Measurements from ENCODE around the gene C10orf90. TPM values are rescaled to one million over a fixed set of nuclear protein-coding genes. Genes with fewer than 3 reads are reported as not detected.

The C10orf90 gene
- total RNA-seq, 1 donor = not detected

DNA sequence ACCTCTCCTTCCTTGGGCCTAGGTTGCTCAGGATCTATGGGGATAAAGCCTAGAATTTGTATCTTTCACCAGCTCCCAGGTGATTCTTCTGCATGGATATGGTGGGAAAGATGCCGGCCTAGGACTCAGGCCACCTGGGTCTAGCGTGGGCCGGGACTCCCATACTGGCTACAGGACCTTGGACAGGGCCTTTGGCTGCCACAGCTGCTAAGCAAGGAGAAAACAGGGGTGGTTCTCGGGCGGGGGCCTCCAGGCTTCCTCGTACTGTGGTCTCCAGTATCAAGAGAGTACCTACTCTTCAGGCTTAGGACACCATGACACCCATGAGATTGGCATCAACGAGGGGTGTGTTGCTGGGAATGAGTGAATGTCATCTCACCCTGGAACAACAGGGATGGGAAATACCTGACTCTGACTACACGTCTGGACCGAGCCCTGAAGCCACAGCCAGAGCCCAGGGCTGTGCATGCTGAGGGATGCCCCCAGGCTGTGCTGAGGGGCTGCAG is 161.9 kb downstream of the C10orf90 start:
- H3K4me3 ChIP-seq (ENCODE audit: low read depth, low read length) = no peak overlapping the region
- no peak for DNase-seq (ENCODE audit: low read depth)
- TF ChIP-seq, protein P1, sequence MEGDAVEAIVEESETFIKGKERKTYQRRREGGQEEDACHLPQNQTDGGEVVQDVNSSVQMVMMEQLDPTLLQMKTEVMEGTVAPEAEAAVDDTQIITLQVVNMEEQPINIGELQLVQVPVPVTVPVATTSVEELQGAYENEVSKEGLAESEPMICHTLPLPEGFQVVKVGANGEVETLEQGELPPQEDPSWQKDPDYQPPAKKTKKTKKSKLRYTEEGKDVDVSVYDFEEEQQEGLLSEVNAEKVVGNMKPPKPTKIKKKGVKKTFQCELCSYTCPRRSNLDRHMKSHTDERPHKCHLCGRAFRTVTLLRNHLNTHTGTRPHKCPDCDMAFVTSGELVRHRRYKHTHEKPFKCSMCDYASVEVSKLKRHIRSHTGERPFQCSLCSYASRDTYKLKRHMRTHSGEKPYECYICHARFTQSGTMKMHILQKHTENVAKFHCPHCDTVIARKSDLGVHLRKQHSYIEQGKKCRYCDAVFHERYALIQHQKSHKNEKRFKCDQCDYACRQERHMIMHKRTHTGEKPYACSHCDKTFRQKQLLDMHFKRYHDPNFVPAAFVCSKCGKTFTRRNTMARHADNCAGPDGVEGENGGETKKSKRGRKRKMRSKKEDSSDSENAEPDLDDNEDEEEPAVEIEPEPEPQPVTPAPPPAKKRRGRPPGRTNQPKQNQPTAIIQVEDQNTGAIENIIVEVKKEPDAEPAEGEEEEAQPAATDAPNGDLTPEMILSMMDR (IDR thresholded peaks at IDR 0.05; ENCODE audit: insufficient read depth, low read depth, low read length) = no peak

DNA sequence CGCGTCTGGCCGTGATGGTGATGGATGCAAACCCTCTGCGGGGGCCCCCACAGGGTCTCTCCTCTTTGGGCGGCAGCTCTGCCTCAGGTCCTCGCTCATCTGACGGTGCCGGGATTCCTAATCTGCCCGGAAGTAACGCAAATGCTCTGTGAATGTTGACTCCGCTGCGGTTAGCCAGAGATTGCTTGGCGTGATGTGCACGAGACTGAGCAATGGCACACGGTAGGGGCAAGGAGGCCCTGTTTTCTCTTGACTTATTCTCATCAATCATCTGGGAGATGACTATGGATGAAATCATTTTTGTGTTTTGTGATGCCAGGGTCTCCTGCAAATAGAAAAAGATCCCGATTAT is 165.8 kb downstream of the C10orf90 start:
- no peak for DNase-seq (ENCODE audit: low read depth)
- no peak overlapping the region for H3K4me3 ChIP-seq (ENCODE audit: low read depth, low read length)
- TF ChIP-seq, protein P1 (IDR thresholded peaks at IDR 0.05; ENCODE audit: insufficient read depth, low read depth, low read length) = no peak

DNA sequence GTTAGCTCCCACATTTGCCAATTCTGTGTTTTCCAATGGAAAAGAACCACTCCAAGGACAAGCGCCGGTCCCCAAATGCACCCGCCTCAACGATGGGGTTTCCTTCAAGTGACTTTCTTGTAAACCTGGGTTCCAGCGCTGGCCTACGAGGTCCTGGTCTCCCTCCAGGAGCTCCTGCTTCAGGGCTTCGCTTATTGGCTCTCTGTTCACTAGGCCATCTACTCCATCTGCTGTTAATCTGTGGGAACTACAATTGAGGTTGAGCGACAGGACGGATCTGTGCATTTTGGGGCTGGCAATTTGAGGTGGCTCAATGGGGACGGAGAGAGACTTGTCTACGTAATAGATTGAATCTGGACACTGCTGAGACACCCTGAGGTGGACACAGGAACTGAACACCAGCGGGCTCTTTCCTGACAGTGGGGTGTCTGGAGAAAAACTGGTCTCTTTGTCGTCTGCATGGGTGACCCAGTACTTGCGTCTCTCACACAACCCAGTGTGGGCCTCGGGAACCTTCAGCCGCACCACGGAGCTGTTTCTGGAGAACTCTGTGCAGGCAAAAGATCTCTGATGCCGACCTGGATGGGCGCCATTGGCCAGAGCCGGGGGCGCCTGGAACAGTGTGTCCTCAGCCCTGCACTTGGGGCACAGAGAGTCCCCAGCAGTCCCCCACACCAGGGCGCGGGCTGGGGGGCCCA is 166.3 kb downstream of the C10orf90 start:
- peak; percentile 71 for DNase-seq (ENCODE audit: low read depth)
- TF ChIP-seq, protein P1 (IDR thresholded peaks at IDR 0.05; ENCODE audit: insufficient read depth, low read depth, low read length) = peak; percentile 85

DNA sequence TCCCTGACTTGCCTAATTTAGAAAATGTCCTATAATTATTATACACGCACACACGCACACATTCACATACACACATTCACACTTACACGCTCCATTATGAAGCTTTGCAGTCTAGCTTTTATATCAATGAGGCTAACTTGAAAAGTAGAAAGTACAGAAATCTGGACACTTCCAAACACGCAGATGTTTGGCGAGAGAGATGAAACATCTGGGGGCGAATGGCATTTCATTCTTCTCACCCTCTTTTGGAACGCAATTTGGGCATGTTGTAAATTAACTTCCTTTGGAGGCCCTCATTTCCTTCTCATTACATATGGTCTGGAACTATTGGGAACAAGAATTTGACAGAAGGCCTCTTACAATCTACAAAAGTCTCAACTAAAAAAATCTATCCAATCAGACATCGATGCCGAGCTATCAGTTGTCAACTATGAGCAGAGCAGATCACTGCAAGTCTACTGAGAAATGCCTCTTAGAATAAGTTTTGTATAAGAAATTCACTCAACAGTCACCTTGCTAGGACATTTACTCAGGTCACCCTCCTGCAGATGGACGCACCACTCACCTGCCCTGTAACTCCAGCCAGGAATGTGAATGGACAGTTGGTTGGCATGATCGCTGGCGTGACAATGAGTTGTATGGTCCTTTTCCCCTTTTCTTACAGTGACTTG is 167.0 kb downstream of the C10orf90 start:
- H3K4me3 ChIP-seq (ENCODE audit: low read depth, low read length) = no peak overlapping the region
- DNase-seq (ENCODE audit: low read depth) = no peak
- TF ChIP-seq, protein P1 (IDR thresholded peaks at IDR 0.05; ENCODE audit: insufficient read depth, low read depth, low read length) = no peak

More for the DNA sequence above, 166.3 kb downstream of the C10orf90 start:
- no peak overlapping the region for H3K4me3 ChIP-seq (ENCODE audit: low read depth, low read length)

DNA sequence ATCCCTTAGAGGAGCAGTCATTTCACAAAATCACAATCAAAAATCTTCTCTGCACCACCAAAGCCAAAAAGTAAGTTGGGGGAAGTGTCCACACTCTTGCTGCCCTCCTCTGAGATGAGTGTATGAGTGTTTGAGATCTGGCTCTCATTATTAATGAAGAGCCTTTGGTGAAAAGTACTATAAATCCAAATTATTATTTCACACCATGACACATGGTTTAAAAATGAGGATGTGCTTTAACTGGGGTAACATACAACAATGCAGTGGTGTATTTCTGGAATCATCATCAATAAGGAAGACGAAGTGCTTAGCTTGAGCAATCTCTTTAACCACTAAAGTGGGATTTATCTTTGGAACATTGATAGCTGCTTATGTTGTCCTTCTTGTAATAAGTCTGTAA is 168.1 kb downstream of the C10orf90 start:
- TF ChIP-seq, protein P1 (IDR thresholded peaks at IDR 0.05; ENCODE audit: insufficient read depth, low read depth, low read length) = no peak
- DNase-seq (ENCODE audit: low read depth) = peak; percentile 6
- H3K4me3 ChIP-seq (ENCODE audit: low read depth, low read length) = no peak overlapping the region

DNA sequence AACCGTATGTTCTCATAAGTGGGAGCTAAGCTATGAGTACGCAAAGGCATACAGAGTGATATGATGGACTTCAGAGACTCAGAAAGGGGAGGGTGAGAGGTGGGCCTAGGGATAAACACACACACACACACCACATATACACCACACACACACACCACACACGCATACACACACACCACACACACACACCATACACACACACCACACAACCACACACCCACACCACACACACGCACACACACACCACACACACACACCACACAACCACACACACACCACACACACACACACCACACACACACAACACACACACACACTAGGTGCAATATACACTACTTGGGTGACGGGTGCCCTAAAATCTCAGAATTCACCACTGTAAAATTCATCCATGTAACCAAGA is 168.7 kb downstream of the C10orf90 start:
- TF ChIP-seq, protein P1 (IDR thresholded peaks at IDR 0.05; ENCODE audit: insufficient read depth, low read depth, low read length) = no peak
- no peak overlapping the region for H3K4me3 ChIP-seq (ENCODE audit: low read depth, low read length)
- no peak for DNase-seq (ENCODE audit: low read depth)

Data from fibroblast of villous mesenchyme (primary cell).